Measurements from ENCODE around the gene PCGF6.

The PCGF6 gene

DNA sequence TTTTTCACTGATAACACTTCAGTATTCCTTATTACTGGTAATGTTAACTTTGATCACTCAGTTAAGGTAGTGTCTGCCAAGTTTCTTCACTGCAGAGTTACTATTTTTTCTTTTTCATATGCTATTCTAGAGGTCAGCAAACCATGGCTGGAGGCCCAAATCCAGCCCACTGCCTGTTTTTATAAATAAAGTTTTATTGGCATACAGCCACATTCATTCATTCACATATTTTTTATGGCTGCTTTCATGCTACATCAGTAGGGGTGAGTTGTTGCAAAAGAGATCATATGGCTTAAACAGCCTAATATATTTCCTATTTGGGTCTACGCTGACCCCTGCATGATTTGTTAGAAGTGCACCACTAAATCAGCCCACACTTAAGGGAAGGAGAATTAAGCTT is 94.3 kb downstream of the PCGF6 start:
- DNase-seq (ENCODE audit: low spot score) = no peak

DNA sequence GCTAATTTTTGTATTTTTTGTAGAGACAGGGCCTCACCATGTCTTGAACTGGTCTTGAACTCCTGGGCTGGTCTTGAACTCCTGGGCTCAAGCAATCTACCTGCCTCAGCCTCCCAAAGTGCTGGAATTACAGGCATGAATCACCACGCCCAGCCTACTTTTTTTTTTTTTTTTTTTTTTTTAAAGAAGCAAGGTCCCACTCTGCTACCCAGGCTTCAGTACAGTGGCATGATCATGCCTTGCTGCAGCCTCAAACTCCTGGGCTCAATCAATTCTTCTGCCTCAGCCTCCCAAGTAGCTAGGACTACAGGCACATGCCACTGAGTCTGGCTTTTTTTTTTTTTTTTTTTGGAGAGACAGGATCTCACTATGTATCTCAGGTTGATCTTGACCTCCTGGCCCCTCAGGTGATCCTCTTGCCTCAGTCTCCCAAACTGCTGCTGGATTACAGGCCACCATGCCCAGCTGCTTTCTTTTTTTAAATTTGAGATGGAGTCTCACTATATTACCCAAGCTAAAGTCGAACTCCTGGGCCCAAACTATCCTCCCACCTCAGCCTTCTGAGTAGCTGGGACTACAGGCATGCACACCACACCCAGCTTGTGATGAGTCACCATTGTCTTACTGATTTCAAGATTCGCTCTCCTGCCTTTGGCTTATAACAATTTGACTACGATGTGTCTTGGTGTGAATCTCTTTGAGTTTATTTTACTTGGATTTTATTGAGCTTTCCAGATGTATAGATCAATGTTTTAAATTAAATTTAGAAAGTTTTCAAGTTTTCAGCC is 96.2 kb downstream of the PCGF6 start:
- peak; percentile 36 for DNase-seq (ENCODE audit: low spot score)

DNA sequence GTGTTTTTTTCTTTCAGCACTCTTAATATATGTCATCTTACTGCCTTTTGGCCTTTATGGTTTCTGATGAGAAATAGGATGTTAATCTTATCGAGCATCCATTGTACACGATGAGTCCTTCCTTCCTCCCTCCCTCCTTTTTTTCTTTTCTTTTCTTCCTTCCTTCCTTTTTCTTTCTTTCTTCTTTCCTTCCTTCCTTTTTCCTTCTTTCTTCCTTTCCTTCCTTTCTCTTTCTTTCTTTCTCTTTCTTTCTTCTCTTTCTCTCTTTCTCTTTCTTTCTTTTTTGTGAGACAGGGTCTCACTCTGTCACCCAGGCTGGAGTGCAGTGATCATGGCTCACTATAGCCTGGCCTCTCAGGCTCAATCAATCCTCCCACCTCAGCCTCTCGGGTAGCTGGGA is 96.8 kb downstream of the PCGF6 start:
- DNase-seq (ENCODE audit: low spot score) = no peak

Data from GM03348 (cell line).